PC-3 (cell line): ENCODE data around the gene USH2A. TPM values are rescaled to one million over a fixed set of nuclear protein-coding genes. Genes with fewer than 3 reads are reported as not detected.

Source experiments
- ATAC-seq: fragments of 200-7000 bp; cut with Tn5 transposase; 2 replicates; pipeline ENCODE4 v1.9.1; 2020; ENCODE audit warnings: mild to moderate bottlenecking, moderate library complexity
- BruUV-seq: library from RNA; stranded (reverse); fragments of 400-500 nt; replicated peaks from 2 replicates; lab custom pipeline; 2021; lab: Mats Ljungman, UMichigan
- CTCF ChIA-PET: fragments of 300-600 bp; sonication (Branson Sonifier 250); formaldehyde crosslinking; loops from one replicate; lab custom pipeline; 2022; ENCODE audit warnings: antibody characterized with exemption; lab: Charles Lee
- POLR2A ChIA-PET: fragments of 300-600 bp; sonication (Branson Sonifier 250); formaldehyde crosslinking; loops from one replicate; lab custom pipeline; 2022; ENCODE audit warnings: antibody characterized with exemption; ENCODE audit not compliant: unreplicated experiment; lab: Charles Lee
- DNase-seq: peaks from one replicate; pipeline ENCODE4 v3.0.0-alpha.2; 2015
- H2AFZ ChIP-seq: fragments of 300-600 bp; sonication (generic); 2 replicates; pipeline ENCODE4 v1.6.0; 2016; ENCODE audit warnings: antibody characterized with exemption, low read length
- H3F3A ChIP-seq: fragments of 300-600 bp; sonication (generic); one replicate; pipeline ENCODE4 v1.6.0; 2017; ENCODE audit warnings: antibody characterized with exemption, low read length, control low read depth, mild to moderate bottlenecking; ENCODE audit not compliant: unreplicated experiment
- H3K27ac ChIP-seq: fragments of 300-600 bp; sonication (generic); 2 replicates; pipeline ENCODE4 v1.5.1; 2016; ENCODE audit warnings: mild to moderate bottlenecking, low read length
- H3K27me3 ChIP-seq: fragments of 300-600 bp; sonication (generic); 2 replicates; pipeline ENCODE4 v1.6.1; 2016; ENCODE audit warnings: low read length, mixed read lengths
- H3K36me3 ChIP-seq: fragments of 300-600 bp; sonication (generic); 2 replicates; pipeline ENCODE4 v1.6.1; 2016; ENCODE audit warnings: low read depth, mixed run types, low read length, mixed read lengths
- H3K4me1 ChIP-seq: fragments of 300-600 bp; sonication (generic); 2 replicates; pipeline ENCODE4 v1.5.1; 2016; ENCODE audit warnings: low read length; ENCODE audit not compliant: insufficient read depth
- H3K4me2 ChIP-seq: fragments of 300-600 bp; sonication (generic); 2 replicates; pipeline ENCODE4 v1.6.0; 2016; ENCODE audit warnings: low read length
- H3K4me3 ChIP-seq: fragments of 300-600 bp; sonication (generic); 2 replicates; pipeline ENCODE4 v1.5.1; 2016; ENCODE audit warnings: mild to moderate bottlenecking, low read length, mixed read lengths
- H3K79me2 ChIP-seq: fragments of 300-600 bp; sonication (generic); 2 replicates; pipeline ENCODE4 v1.6.1; 2017; ENCODE audit warnings: low read length, mixed read lengths
- H3K9ac ChIP-seq: fragments of 300-600 bp; sonication (generic); 2 replicates; pipeline ENCODE4 v1.6.0; 2016; ENCODE audit warnings: mild to moderate bottlenecking, low read length
- H3K9me2 ChIP-seq: fragments of 300-600 bp; sonication (generic); replicated peaks from 2 replicates; pipeline ENCODE4 v1.6.1; 2016; ENCODE audit warnings: mixed run types, low read length, mixed read lengths
- H3K9me3 ChIP-seq: fragments of 300-600 bp; sonication (generic); 2 replicates; pipeline ENCODE4 v1.6.1; 2016; ENCODE audit warnings: low read length, mixed read lengths
- H4K20me1 ChIP-seq: fragments of 300-600 bp; sonication (generic); 2 replicates; pipeline ENCODE4 v1.6.1; 2016; ENCODE audit warnings: low read length, mixed read lengths
- EZH2 ChIP-seq: fragments of 300-600 bp; sonication (generic); IDR thresholded peaks from one replicate; pipeline ENCODE4 v1.6.1; 2017; ENCODE audit warnings: antibody characterized with exemption, mild to moderate bottlenecking, low read length; ENCODE audit not compliant: unreplicated experiment
- EZH2phosphoT487 ChIP-seq: fragments of 300-600 bp; sonication (generic); IDR thresholded peaks from 2 replicates; pipeline ENCODE4 v1.6.1; 2018; ENCODE audit warnings: mild to moderate bottlenecking, antibody characterized with exemption, low read length, borderline replicate concordance
- intact Hi-C: fragments of 100-400 bp; cut with micrococcal nuclease; formaldehyde crosslinking; loops from 2 replicates; pipeline ENCODE4 v1.9.0; 2023
- total RNA-seq: library from RNA; depleted of rRNA; stranded (reverse); fragments of >200 nt; gene quantifications from 2 replicates; pipeline ENCODE4 v1.2.3, GENCODE V29; 2014
- TF ChIP-seq, protein P1 (sequence below): fragments of 300-600 bp; sonication (generic); conservative IDR thresholded peaks from 2 replicates; pipeline ENCODE4 v1.5.1; 2017; ENCODE audit warnings: antibody characterized with exemption, low read depth, mild to moderate bottlenecking, low read length

Gene USH2A
- total RNA-seq, 1 experiment from 2014 or later: not detected

DNA sequence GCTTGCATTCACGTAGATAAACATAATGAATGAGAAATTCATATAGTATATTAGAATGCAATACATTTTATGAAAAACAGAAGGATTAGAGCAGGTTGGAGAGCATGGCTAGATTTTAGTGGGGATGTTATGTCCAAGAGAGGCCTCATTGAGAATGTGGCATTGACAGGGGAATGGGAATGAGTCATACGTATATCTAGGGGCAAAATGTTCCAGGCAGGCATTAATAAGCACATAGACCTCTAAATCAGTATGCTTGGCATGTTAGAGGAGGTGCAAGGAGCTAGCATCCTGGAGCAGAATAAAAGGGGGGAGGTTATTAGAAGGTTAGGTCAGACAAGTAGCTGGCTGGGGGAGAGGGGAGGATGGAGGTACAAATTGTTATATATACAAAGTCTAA, 93.0 kb downstream of the USH2A start:
- Histone ChIP-seq H3K27me3 (no peaks in the 10 kb centered on the region), H3K9me3 (no peaks in the 10 kb centered on the region), H2AFZ (no peak overlapping the region), H3K27ac (no peak overlapping the region), H3K4me2 (no peak overlapping the region), H3K9me2 (no peaks in the 10 kb centered on the region), H3K79me2 (no peaks in the 10 kb centered on the region), H4K20me1 (no peaks in the 10 kb centered on the region), H3K4me1 (peaks cover 23% of the 10 kb centered on the region), H3F3A (no peaks in the 10 kb centered on the region), H3K4me3 (no peak overlapping the region), H3K36me3 (no peaks in the 10 kb centered on the region), H3K9ac (no peak overlapping the region)
- ATAC-seq: no peak
- TF ChIP-seq, protein P1, sequence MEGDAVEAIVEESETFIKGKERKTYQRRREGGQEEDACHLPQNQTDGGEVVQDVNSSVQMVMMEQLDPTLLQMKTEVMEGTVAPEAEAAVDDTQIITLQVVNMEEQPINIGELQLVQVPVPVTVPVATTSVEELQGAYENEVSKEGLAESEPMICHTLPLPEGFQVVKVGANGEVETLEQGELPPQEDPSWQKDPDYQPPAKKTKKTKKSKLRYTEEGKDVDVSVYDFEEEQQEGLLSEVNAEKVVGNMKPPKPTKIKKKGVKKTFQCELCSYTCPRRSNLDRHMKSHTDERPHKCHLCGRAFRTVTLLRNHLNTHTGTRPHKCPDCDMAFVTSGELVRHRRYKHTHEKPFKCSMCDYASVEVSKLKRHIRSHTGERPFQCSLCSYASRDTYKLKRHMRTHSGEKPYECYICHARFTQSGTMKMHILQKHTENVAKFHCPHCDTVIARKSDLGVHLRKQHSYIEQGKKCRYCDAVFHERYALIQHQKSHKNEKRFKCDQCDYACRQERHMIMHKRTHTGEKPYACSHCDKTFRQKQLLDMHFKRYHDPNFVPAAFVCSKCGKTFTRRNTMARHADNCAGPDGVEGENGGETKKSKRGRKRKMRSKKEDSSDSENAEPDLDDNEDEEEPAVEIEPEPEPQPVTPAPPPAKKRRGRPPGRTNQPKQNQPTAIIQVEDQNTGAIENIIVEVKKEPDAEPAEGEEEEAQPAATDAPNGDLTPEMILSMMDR: no peak
- no peak for TF ChIP-seq EZH2phosphoT487
- TF ChIP-seq EZH2: no peak
- intact Hi-C loops: no loop called here
- no TSS peak for BruUV-seq
- ChIA-PET CTCF (no interaction called here), POLR2A (no interaction called here)
- no peak for DNase-seq

DNA sequence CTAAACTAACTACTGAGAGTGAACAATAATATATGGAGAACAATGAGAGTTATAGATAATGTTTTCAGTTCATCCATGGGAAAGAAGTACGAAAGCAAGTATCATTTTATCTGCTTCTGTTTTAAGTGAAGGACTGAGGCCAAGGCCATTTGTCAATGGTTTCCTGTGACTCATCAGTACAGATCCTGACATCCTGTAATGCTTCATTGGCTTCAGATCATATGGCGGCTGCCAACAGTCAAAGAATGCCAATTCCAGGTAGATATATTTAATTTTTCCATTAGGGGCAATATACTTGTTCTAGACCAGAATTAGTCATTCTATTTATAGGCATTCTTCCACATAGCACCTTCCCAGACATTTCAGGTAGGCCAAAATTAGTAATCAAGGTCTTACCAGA, 97.3 kb downstream of the USH2A start:
- no TSS peak for BruUV-seq
- peak; percentile 98 for DNase-seq
- Histone ChIP-seq H3K27me3 (no peaks in the 10 kb centered on the region), H3K9ac (no peak overlapping the region), H4K20me1 (no peaks in the 10 kb centered on the region), H3K9me2 (no peaks in the 10 kb centered on the region), H3K79me2 (no peaks in the 10 kb centered on the region), H3K9me3 (no peaks in the 10 kb centered on the region), H3K4me1 (peaks cover 24% of the 10 kb centered on the region), H3K36me3 (no peaks in the 10 kb centered on the region), H2AFZ (no peak overlapping the region), H3K4me3 (no peak overlapping the region), H3F3A (no peaks in the 10 kb centered on the region), H3K4me2 (peak overlapping the region; percentile 7), H3K27ac (peak overlapping the region; percentile 49)
- CTCF ChIA-PET: no interaction called here
- ATAC-seq: peak; percentile 90
- intact Hi-C loops: loop anchor here (1.0 to 5.0 kb wide), 6 partner anchors 12 to 138 kb away; no protein-coding TSS in a partner anchor
- TF ChIP-seq, protein P1: no peak
- TF ChIP-seq EZH2: no peak
- no peak for TF ChIP-seq EZH2phosphoT487
- POLR2A ChIA-PET: no interaction called here

DNA sequence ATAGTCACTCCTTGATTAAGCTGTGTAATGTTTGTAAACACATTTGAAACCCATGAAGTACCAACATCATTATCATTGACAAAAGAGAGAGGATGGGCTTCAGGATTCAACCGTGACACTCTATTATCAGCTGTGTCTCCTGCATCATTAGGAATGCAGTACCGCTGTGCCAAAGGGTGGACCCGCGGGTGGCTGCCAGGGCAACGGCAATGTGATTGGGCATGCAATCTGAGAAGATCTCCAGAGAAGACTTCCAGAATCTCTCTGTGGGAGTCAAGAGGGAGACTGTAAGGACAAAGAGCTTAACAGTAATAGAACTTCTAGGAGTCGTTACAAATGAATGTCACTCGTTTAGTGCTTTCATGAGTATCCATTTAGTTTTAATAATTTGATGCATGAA, 97.9 kb downstream of the USH2A start:
- Histone ChIP-seq H3F3A (no peaks in the 10 kb centered on the region), H3K27ac (peak overlapping the region; percentile 27), H3K27me3 (no peaks in the 10 kb centered on the region), H3K36me3 (no peaks in the 10 kb centered on the region), H3K4me2 (peak overlapping the region; percentile 7), H3K4me1 (peaks cover 24% of the 10 kb centered on the region), H3K4me3 (no peak overlapping the region), H3K79me2 (no peaks in the 10 kb centered on the region), H2AFZ (no peak overlapping the region), H3K9me3 (no peaks in the 10 kb centered on the region), H3K9me2 (no peaks in the 10 kb centered on the region), H3K9ac (no peak overlapping the region), H4K20me1 (no peaks in the 10 kb centered on the region)
- TF ChIP-seq, protein P1: no peak
- TF ChIP-seq EZH2phosphoT487: no peak
- no peak for TF ChIP-seq EZH2
- CTCF ChIA-PET: no interaction called here
- DNase-seq (no peak), ATAC-seq (no peak)
- no TSS peak for BruUV-seq
- intact Hi-C loops: loop anchor here (5.0 kb wide), 1 partner anchor 88 kb away; no protein-coding TSS in a partner anchor
- POLR2A ChIA-PET: no interaction called here
